ENCODE measurements around the gene MMS22L. TPM values are rescaled to one million over a fixed set of nuclear protein-coding genes. Genes with fewer than 3 reads are reported as not detected.

The MMS22L gene
- total and polyA plus RNA-seq, 2 of the 4 experiments (the other 2 are of a cell fraction): 6.1 to 18.6 TPM

DNA sequence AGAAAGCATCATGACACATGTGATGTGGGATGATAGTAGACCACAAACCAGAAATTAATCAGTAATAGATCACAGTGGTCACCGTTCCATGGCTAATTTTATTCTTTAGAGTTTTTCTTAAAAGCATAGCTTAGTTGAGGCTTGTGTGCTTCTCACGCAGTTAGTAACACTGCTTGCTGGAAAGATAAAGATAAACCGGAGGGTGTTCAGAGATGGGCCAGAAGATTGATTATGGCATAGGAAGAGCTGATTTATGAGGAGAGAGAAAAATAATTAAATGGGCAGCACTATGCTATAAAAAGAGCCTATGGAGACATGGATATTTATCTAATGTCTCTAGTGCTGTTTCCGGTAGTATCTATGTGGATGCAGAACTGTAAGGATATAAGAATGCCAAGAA is 173.6 kb downstream of the MMS22L start:
- Histone ChIP-seq H2BK20ac (ENCODE audit: low read depth, low read length) (no peak overlapping the region), H3K56ac (ENCODE audit: extremely low read depth, insufficient read depth, low read length) (no peak overlapping the region), H3K4ac (ENCODE audit: low read depth, low read length) (no peak overlapping the region), H2BK120ac (ENCODE audit: low read depth, low read length) (no peak overlapping the region), H4K5ac (ENCODE audit: low read depth, low read length) (no peak overlapping the region), H4K8ac (ENCODE audit: low read depth in 2 of 2, low read length in 2 of 2) (no peak overlapping the region), H3K4me2 (ENCODE audit: low read depth, low read length) (no peak overlapping the region), H3K9me1 (ENCODE audit: insufficient read depth, low read length) (no peaks in the 10 kb centered on the region), H3K18ac (ENCODE audit: low read depth, low read length) (no peak overlapping the region), H2BK15ac (ENCODE audit: low read depth, low read length) (no peak overlapping the region), H3K27ac (ENCODE audit: insufficient read depth, low read length) (no peak overlapping the region), H3K9me3 (ENCODE audit: control insufficient read depth, insufficient read depth, low read length) (no peaks in the 10 kb centered on the region), H2AK5ac (ENCODE audit: low read depth, low read length) (no peak overlapping the region), H2BK5ac (ENCODE audit: low read depth, low read length, poor library complexity, severe bottlenecking) (no peak overlapping the region), H3K36me3 (ENCODE audit: control insufficient read depth, insufficient read depth, low read length) (no peaks in the 10 kb centered on the region), H4K91ac (ENCODE audit: insufficient read depth, low read depth, low read length) (no peak overlapping the region), H2AK9ac (replicated peaks; ENCODE audit: low read depth, low read length, poor library complexity) (no peak overlapping the region), H3K23ac (ENCODE audit: low read depth, low read length) (no peak overlapping the region), H3K4me3 (ENCODE audit: insufficient read depth, low read depth, low read length) (no peak overlapping the region), H3K14ac (replicated peaks; ENCODE audit: low read depth, low read length) (no peak overlapping the region), H4K20me1 (ENCODE audit: insufficient read depth, low read length) (no peaks in the 10 kb centered on the region), H3K9ac (ENCODE audit: low read depth, low read length) (no peak overlapping the region), H2AFZ (replicated peaks; ENCODE audit: low read length, poor library complexity) (no peak overlapping the region), H3K27me3 (ENCODE audit: control insufficient read depth, insufficient read depth, low read length) (no peaks in the 10 kb centered on the region; the same call in 1 of the 2 replicates), H3K79me1 (ENCODE audit: low read depth in 1 of 2, low read length in 2 of 2) (no peaks in the 10 kb centered on the region), H3K4me1 (ENCODE audit: control insufficient read depth, insufficient read depth, low read length) (no peaks in the 10 kb centered on the region)
- intact Hi-C loops (cut with micrococcal nuclease) (no loop called here), dilution Hi-C loops (cut with HindIII; ENCODE audit: low sequenced_read_pairs, unreplicated experiment) (no loop called here), in situ Hi-C loops (cut with MboI; ENCODE audit: low sequenced_read_pairs) (no loop called here)
- WGBS, 2 experiments (ENCODE audit: extremely low coverage in 2 of 2, insufficient read length in 1 of 2): no CpG with 5 or more reads among the region's 4 CpGs
- no TSS peak for BruUV-seq (replicated peaks)
- CTCF ChIA-PET: no interaction called here
- ATAC-seq (ENCODE audit: low read depth) (no peak), DNase-seq (no peak)
- POLR2A ChIA-PET (ENCODE audit: unreplicated experiment): no interaction called here
- no peak for TF ChIP-seq POLR2A (IDR thresholded peaks at IDR 0.05; ENCODE audit: low read depth, low read length)
- TF ChIP-seq BHLHE40 (IDR thresholded peaks at IDR 0.05; ENCODE audit: low read depth, low read length): no peak
- no peak for TF ChIP-seq CEBPB (IDR thresholded peaks at IDR 0.05; ENCODE audit: low read depth, low read length)
- TF ChIP-seq RAD21 (IDR thresholded peaks at IDR 0.05; ENCODE audit: low read length): no peak
- TF ChIP-seq MAZ (IDR thresholded peaks at IDR 0.05; ENCODE audit: borderline replicate concordance, low read depth, low read length): no peak
